ENCODE results near the gene FLOT1.
"Not testable (repeated sequence)": the region's sequence is repeated elsewhere in the genome, so short reads cannot be mapped to it uniquely, and the experiment has no call there.

The FLOT1 gene

DNA sequence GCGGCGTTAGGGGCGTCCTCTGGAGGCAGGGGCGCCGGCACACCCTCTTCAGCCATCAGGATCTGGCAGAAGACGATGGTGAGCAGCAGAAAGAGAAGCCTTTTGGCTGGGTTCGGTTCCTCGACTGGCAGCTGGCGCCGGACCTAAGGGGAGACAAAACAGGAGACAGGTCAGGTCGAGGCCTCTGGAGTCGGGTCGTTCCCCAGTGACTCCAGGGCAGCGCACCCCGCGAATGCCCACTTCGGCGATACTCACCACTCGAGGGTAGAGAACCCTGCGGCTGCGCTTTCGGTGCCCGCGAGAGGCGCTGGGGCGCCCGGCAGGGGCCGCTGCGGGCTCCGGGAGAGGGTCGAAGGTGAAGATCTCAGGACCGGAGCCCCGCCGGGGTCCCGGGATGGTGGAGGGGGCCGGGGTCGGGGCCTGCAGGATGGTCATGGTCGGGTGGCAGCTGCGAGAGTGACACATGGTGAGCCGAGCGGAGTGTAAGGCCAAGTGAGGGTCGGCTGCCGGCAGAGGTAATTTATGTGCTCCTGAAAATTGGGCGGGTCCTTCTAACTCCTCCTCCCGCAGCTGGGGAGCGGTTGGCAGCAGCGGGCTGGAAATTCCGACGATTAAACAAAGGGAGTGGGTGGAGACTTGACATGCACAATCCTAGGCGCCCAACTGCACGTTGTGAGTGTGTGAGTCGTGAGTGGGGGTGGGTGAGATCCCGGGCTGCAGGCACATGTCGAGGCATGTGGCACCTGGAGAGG, 1.7 kb upstream of the FLOT1 start, which contains the start of gene IER3:
TSS of gene IER3 (minus strand) at position 494 of the 752 bp plus-strand sequence. CDS start at position 465, 29 bp downstream.
- DNase-seq = peak; percentile 42 to 54

DNA sequence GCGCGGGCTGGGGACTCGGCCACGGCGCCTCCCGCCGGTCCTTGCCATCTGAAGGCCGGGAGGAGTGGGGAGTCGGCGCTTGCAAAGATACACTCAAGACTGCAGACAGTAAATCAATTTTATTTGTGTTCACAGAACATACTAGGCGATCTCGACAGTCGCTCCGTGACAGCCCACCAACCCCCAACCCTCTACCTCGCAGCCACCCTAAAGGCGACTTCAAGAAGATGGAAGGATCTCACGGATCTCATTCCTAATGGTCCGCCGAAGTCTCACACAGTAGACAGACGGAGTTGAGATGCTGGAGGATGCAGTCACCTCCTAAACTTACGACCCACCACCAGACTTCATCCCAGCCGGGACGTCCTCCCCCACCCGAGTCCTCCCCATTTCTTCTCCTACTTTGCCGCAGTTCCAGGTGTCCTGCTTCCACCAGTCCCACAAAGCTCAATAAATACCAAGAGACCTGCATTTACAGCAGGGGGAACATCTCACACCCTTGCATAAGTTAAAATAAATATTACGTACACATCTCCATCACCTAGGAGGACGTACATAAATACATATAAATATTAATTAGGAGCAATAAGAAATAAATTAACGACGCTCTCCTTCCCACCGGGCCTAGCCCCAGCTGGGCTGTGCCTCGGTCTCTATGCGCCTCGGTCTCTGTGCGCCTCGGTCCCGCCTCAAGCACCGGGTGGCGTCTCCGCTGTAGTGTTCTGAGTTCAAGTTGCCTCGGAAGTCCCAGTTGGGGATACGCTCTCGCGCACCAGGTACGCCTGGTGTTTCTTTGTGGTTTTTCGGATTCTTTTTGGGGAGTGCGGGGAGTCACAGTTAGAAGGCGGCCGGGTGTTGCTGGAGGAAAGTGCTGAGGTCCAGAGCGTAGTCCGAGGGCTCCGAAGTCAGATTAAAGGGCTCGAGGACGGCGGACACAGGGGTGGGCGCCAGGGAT, 889 bp upstream of the FLOT1 start:
- DNase-seq = no peak

DNA sequence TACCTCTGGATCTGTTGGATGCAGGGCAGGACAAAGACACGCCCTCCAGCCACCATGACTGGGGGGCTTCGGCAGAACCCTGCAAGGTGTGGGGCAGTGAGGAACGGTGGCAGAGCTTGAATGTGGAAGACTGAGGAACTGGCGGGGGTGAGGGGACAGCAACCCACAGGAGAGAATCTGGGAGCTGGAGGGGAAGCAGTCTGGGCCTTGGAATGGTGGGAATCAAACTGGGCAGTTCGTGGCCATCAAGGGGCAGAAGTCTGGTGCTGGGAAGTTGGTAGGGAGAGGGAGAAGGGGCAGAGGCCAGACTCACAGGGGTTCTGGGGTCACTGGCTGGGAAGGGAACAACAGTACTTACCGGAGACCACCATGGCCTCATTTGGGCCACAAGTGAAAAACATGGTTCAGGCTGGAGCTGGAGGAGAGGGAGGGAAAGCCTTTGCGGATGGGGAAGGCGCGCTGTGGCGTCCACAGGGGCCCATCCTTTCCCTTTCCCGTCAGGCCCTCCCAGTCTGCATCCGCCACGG, 635 bp downstream of the FLOT1 start:
- DNase-seq = no peak

DNA sequence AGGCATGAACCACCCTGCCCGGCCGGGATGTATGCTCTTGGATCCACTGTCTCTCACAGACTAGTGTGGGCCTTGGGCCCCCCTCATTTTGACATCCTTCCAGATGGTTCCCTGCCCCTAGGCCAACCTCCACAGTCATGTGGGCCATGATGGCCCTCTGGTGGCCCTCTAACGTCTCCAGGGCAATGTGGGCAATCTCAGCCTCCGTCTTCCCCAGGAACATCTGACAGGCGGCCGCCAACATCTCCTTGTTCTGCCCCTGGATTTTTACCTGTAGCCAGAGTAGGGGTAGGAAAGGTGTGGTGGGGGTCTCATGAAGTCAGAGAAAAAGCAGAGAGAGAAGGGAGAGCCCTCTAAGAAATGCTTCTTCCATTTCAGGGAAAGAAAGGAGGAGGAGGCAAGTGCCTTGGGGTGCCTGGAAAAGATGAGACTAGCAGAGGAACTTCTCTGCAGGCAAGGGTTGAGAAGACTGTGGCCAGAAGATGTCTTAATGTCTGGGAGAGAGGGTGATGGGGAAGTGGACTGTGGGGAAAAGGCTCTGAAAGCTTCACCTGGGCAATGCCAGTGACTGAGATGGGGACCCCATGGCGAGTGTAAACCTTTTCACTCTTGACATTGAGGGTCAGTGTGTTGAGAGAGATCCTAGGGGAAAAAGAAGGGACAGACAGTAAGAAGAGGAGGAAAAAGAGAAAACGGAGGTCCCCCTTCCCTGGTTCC, 1.3 kb downstream of the FLOT1 start:
- DNase-seq = no peak

DNA sequence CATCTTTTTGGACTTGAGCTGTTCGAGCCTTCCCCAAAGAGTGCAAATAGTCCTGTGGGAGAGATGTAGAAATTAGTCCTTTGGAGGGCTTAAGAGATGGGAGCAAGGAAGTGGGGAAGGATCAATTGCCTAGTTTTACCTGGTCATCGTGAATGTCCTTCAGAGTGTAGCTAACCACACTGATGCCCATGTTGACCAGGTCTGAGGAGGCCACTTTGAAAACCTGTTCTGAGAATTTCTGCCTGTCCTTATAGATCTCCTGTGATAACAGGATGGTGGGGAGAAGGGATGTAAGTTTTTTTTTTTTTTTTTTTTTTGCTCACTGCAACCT, 2.0 kb downstream of the FLOT1 start:
- DNase-seq = no peak

DNA sequence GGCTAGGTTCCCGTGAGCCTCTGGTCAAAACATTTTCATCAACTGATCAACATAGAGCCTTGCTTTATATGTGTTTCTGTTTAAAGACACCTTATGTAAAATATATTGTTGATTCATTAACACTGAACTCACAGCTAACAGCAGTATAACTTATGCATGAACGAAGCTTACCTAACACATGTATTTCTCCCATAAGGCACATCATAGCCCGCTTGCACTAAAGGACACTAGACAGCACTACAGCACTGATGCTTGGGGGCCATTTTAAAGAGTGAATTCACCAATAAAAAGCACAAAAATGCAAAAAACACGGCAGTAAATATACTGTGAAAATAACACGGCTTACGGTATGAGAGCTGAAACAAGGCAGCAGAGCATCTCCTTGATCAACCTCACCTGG, 4.0 kb downstream of the FLOT1 start:
- DNase-seq = no peak

DNA sequence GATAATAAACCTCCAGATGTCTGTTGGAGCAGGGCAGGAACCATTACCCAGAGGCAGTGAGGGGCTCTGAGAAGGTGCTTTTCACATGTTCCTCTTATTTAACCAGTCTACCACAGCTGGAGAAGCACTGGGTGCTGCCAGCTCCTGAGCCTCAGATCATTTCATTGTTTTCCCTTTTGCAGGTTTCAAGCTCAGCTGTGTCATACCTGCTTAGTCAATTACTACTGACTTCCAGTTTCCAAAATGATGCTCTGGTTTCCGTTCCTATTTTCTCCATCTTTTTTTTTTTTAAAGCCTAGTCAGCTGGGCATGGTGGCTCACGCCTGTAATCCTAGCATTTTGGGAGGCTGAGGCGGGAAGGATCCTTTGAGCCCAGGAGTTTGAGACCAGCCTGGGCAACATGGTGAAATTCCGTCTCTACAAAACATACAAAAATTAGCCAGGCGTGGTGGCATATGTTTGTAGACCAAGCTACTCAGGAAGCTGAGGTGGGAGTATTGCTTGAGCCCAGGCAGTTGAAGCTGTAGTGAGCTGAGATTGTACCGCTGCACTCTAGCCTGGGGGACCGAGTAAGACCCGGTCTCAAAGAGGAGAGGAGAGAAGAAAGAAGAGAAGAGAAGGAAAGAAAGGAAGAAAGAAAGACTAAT, 6.7 kb downstream of the FLOT1 start:
- DNase-seq = no peak

DNA sequence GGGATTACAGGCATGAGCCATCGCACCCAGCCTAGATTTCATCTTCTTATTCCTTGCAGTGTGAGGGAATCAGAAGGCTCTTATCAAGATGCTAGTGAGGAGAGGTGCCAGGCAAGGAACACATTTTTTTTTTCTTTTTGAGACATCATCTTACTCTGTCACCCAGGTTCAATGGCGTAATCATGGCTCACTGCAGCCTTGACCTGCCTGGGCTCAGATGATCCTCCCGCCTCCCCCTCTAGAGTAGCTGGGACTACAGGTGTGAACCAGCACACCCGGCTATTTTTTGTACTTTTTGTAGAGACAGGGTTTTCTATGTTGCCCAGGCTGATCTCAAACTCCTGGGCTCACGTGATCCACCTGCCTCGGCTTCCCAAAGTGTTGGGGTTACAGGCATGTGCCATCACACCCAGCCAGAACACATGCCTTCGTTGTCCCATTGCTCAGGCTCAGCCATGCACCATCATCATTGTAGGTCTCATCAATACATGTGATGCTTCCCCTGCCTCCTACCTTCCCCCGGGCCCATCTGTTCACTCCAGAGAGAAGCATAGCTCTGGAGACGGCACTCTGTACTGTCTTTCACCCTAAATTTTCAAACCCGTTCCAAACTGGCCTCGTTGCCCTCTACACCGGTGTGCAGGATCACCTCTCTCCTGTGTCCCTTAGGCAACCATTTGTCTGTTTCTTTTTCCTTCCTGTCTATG, 10.1 kb downstream of the FLOT1 start:
- no peak for DNase-seq

DNA sequence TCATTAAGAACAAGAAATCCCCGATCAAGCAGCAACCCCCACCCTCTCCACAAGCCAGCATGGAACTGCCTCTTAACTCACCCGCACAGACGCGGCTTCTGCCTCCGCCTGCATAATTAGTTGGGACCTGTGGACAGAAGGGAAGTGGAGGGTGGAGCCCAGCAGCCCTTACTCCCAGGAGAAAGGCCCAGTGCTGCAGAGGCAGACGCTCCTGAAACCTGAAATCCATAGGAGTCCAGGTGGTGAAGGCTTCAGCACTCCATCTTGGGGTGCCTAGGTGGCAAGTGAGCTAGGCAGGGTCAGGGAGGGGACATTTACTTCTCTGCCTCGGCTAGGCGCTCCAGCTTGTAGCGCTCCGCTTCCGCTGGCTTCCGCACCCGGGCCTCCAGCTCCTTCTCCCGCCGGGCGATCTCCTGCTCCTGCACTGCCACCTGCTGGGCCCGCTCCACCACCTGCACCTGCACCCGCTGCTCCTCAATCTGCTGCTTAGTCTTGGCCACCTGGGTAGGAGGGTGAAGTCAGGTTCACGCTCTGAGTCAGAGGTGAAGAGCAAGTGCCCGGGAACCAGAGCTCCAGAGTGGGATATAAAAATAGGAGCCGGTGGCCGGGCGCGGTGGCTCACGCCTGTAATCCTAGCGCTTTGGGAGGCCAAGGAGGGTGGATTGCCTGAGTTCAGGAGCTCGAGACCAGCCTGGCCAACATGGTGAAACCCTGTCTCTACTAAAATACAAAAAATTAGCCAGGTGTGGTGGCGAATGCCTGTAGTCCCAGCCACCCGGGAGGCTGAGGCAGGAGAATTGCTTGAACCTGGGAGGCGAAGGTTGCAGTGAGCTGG, 11.7 kb downstream of the FLOT1 start:
- DNase-seq = peak; percentile 83

DNA sequence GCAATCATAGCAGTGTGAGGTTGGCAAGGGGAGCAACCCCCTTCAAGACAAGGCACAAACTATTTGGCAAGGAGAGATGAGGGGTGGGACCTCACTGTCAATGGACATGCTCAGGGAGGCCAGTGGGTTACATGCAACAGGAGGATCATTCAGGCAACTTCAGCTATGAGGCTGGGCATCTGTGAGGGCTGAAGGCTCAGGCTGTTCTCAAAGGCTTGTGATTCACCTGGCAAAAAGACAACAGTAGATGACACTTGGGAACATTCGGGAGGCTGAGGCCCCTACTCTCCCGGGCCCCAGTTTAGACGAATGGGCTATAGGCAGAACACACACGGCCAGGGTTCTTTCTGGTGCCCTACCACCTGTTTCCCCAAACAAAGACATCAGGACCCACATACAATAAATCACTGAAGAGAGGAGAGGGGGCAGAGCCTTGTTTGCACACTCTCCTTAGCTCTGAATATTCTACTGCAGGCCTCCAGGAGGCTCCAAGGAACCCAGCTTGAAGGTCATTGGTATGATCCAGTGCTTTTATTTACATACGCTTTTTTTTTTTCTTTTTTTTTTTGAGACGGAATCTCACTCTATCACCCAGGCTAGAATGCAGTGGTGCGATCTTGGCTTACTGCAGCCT, 14.4 kb downstream of the FLOT1 start:
- DNase-seq = no peak

DNA sequence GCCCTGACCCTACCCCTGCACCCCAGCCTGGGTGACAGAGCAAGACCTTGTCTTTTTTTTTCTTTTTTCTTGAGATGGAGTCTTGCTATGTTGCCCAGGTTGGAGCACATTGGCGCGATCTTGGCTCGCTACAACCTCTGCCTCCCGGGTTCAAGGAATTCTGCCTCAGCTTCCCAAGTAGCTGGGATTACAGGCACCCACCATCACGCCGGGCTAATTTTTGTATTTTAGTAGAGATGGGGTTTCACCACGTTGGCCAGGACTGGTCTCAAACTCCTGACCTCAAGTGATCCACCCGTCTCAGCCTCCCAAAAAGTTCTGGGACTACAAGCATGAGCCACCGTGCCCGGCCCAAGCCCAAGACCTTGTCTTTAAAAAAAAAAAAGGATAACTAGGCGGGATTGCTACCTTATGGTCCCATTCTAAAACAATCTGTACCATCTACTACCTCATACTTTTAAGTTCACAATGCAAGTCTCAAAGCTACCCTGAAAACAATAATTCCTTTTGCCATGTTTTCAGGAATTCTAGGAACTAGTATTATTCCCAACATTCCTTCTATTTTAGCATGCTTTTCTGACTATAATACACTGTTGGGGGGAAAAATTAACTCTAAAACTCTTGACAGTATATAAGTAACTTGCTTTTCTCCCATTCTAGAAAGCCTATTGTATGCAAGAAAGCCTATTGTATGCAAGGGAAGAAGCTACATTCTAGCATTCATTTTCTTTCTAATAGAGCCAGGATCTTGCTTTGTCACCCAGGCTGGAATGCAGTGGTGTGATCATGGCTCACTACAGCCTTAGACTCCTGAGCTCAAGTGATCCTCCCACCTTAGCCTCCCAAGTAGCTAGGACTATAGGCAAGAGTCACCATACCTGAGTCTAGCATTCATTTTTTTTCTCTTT, 15.7 kb downstream of the FLOT1 start:
- no peak for DNase-seq

DNA sequence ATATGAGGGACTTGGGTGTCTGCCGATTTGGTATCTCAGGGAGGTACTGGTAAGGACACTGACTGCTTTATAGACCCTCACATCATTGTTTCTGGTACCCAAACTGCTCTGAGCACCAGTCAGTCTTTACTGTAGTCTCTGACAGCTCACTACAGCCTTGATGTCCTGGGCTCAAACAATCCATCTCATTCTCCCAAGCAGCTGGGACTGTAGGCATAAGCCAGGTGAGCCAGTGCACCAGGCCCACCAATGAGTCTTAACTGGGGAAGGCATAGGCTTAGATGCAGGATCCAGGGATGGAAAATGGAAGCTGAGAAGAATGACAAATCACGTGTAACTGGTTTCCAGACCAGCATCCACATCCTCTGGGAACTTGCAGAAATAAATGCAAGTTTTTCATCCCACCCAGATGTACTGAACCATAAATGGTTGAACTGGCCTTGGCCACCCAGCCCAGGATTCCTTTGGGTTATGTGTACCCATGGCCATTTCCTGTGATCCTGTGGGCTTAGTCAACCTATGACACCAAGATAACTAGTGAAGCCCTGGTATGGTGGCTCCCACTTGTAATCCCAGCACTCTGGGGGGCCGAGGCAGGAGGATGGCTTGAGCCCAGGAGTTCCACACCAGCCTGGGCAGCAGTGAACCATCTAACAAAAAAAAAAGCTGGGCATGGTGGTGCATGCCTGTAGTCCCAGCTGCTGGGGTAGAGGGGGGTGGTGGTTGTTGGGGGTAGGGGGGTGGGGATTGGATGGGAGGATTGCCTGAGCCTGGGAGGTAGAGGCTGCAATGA, 16.6 kb downstream of the FLOT1 start:
- DNase-seq = peak in 1 of 2 experiments; percentile 24

DNA sequence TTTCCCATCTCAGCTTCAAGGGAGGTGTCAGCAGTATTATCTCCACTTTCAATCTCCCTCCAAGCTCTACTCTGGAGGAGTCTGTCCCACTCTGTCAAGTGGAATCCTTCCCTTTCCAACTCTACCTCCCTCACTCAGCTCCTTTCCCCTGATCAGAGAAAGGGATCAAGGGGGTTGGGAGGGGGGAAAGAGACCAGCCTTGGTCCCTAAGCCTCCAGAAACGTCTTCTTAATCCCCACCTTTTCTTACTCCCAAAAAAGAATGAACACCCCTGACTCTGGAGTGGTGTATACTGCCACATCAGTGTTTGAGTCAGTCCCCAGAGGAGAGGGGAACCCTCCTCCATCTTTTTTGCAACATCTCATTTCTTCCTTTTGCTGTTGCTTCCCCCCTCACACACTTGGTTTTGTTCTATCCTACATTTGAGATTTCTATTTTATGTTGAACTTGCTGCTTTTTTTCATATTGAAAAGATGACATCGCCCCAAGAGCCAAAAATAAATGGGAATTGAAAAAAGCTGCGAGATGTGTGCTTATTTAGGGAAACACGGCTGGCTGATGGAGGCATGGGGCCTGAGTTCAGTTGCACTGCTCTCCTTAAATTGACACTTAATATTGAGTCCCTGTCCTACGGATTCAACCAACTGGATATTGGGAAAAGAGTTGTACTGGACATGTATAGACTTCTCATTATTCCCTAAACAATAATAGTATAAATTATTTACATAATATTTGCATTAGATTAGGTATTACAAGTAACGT, 17.4 kb downstream of the FLOT1 start:
- no peak for DNase-seq

DNA sequence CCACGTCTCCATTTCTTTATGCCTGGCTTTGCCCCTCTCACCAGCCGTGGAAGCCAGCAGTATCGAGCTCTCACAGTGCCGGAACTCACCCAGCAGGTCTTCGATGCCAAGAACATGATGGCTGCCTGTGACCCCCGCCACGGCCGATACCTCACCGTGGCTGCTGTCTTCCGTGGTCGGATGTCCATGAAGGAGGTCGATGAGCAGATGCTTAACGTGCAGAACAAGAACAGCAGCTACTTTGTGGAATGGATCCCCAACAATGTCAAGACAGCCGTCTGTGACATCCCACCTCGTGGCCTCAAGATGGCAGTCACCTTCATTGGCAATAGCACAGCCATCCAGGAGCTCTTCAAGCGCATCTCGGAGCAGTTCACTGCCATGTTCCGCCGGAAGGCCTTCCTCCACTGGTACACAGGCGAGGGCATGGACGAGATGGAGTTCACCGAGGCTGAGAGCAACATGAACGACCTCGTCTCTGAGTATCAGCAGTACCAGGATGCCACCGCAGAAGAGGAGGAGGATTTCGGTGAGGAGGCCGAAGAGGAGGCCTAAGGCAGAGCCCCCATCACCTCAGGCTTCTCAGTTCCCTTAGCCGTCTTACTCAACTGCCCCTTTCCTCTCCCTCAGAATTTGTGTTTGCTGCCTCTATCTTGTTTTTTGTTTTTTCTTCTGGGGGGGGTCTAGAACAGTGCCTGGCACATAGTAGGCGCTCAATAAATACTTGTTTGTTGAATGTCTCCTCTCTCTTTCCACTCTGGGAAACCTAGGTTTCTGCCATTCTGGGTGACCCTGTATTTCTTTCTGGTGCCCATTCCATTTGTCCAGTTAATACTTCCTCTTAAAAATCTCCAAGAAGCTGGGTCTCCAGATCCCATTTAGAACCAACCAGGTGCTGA, 18.4 kb downstream of the FLOT1 start:
- DNase-seq = peak in 1 of 2 experiments; percentile 41

DNA sequence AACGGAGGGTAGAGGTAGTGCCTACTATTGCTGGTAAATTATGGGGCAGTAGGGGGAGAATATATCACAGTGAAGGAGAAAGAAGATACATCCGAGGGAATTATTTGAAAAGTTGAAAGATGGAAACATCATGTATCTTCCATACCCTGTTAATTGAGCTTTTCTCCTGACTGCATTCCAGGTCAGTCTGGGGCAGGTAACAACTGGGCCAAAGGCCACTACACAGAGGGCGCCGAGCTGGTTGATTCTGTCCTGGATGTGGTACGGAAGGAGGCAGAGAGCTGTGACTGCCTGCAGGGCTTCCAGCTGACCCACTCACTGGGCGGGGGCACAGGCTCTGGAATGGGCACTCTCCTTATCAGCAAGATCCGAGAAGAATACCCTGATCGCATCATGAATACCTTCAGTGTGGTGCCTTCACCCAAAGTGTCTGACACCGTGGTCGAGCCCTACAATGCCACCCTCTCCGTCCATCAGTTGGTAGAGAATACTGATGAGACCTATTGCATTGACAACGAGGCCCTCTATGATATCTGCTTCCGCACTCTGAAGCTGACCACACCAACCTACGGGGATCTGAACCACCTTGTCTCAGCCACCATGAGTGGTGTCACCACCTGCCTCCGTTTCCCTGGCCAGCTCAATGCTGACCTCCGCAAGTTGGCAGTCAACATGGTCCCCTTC, 19.2 kb downstream of the FLOT1 start:
- not testable (repeated sequence) for DNase-seq

Measured in NCI-H2081 (cell line).